ENCODE results near the gene DUSP22. TPM values are rescaled to one million over a fixed set of nuclear protein-coding genes. Genes with fewer than 3 reads are reported as not detected.

The DUSP22 gene
- total and polyA plus RNA-seq, 2 experiments from 2014 or later: 24.2 to 26.3 TPM

GRCh38 chr6:281469-282103 is 10.7 kb upstream of the DUSP22 start:
- DNase-seq (ENCODE audit: low spot score): no peak
- no peaks in the 10 kb centered on the region for H3K27me3 ChIP-seq
- no peaks in the 10 kb centered on the region for H3K36me3 ChIP-seq (replicated peaks; ENCODE audit: insufficient read depth, low read depth)
- no peak overlapping the region for H3K4me2 ChIP-seq
- H3K79me2 ChIP-seq: no peaks in the 10 kb centered on the region
- H2AFZ ChIP-seq: no peak overlapping the region
- no peaks in the 10 kb centered on the region for H4K20me1 ChIP-seq (ENCODE audit: insufficient read depth, poor library complexity, severe bottlenecking)
- no peak for TF ChIP-seq EZH2 (IDR thresholded peaks at IDR 0.05; ENCODE audit: borderline replicate concordance)
- no peak for TF ChIP-seq EZH2phosphoT487 (IDR thresholded peaks at IDR 0.05; ENCODE audit: low read depth, severe bottlenecking, unreplicated experiment)
- TF ChIP-seq, protein P1, sequence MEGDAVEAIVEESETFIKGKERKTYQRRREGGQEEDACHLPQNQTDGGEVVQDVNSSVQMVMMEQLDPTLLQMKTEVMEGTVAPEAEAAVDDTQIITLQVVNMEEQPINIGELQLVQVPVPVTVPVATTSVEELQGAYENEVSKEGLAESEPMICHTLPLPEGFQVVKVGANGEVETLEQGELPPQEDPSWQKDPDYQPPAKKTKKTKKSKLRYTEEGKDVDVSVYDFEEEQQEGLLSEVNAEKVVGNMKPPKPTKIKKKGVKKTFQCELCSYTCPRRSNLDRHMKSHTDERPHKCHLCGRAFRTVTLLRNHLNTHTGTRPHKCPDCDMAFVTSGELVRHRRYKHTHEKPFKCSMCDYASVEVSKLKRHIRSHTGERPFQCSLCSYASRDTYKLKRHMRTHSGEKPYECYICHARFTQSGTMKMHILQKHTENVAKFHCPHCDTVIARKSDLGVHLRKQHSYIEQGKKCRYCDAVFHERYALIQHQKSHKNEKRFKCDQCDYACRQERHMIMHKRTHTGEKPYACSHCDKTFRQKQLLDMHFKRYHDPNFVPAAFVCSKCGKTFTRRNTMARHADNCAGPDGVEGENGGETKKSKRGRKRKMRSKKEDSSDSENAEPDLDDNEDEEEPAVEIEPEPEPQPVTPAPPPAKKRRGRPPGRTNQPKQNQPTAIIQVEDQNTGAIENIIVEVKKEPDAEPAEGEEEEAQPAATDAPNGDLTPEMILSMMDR (IDR thresholded peaks at IDR 0.05; ENCODE audit: poor library complexity): no peak
- H3K4me3 ChIP-seq: no peak overlapping the region
- 80% methylated on average over 7 of the region's 7 CpGs for WGBS (ENCODE audit: low lambda C conversion rate, missing lambda C conversion rate)
- no peak overlapping the region for H3K27ac ChIP-seq
- no peaks in the 10 kb centered on the region for H3K9me2 ChIP-seq (replicated peaks; ENCODE audit: insufficient read depth)
- H3K9me3 ChIP-seq (ENCODE audit: low read depth): no peaks in the 10 kb centered on the region
- no peaks in the 10 kb centered on the region for H3K4me1 ChIP-seq (ENCODE audit: insufficient read depth)

DNA sequence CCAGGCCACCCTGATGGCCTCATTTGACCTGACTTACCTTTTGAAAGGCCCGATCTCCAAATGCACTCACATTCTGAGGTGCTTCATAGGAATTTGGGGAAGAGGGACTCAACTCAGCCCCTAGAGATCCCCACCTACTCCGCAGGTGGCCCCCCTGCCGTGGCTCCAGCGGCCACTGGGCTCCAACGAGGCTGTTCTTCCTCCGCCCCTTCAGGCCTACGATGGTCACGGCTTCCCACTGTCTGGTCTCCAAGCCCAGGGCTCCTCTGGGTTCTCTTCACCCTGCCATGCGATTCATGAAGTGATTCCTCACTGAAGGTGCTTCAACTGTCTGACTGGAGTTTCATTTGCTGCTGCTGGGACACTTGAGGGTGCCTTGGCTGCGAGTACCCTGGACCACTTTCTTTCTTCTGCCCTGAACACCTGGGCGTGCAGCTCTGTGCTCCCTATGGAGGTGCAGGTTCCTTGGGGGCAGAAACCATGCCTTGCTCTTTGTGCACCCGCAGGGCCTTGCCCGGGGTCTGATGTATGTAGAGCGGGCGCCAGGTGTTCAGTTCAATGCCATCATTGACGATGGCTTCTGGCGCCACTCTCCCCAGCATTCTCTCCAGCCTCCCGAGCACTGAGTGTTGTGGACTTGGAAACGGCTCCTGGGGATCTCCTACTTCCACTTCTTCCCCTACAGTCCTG is 10.0 kb upstream of the DUSP22 start:
- no peak overlapping the region for H3K4me3 ChIP-seq
- H3K27me3 ChIP-seq: no peaks in the 10 kb centered on the region
- H2AFZ ChIP-seq: no peak overlapping the region
- WGBS (ENCODE audit: low lambda C conversion rate, missing lambda C conversion rate): 88% methylated on average over 19 of the region's 19 CpGs
- H3K9me3 ChIP-seq (ENCODE audit: low read depth): no peaks in the 10 kb centered on the region
- H3K4me1 ChIP-seq (ENCODE audit: insufficient read depth): no peaks in the 10 kb centered on the region
- no peaks in the 10 kb centered on the region for H3K79me2 ChIP-seq
- no peak overlapping the region for H3K27ac ChIP-seq
- H3K9me2 ChIP-seq (replicated peaks; ENCODE audit: insufficient read depth): no peaks in the 10 kb centered on the region
- H3K4me2 ChIP-seq: no peak overlapping the region
- no peak for DNase-seq (ENCODE audit: low spot score)
- TF ChIP-seq, protein P1 (IDR thresholded peaks at IDR 0.05; ENCODE audit: poor library complexity): no peak
- no peak for TF ChIP-seq EZH2phosphoT487 (IDR thresholded peaks at IDR 0.05; ENCODE audit: low read depth, severe bottlenecking, unreplicated experiment)
- TF ChIP-seq EZH2 (IDR thresholded peaks at IDR 0.05; ENCODE audit: borderline replicate concordance): no peak
- H4K20me1 ChIP-seq (ENCODE audit: insufficient read depth, poor library complexity, severe bottlenecking): no peaks in the 10 kb centered on the region
- H3K36me3 ChIP-seq (replicated peaks; ENCODE audit: insufficient read depth, low read depth): no peaks in the 10 kb centered on the region

- Histone ChIP-seq H3K27ac (no peak overlapping the region), H3K4me2 (no peak overlapping the region), H3K36me3 (replicated peaks; ENCODE audit: insufficient read depth, low read depth) (no peaks in the 10 kb centered on the region), H4K20me1 (ENCODE audit: insufficient read depth, poor library complexity, severe bottlenecking) (no peaks in the 10 kb centered on the region), H2AFZ (no peak overlapping the region), H3K79me2 (no peaks in the 10 kb centered on the region), H3K4me3 (no peak overlapping the region), H3K4me1 (ENCODE audit: insufficient read depth) (no peaks in the 10 kb centered on the region), H3K27me3 (no peaks in the 10 kb centered on the region), H3K9me3 (ENCODE audit: low read depth) (no peaks in the 10 kb centered on the region), H3K9me2 (replicated peaks; ENCODE audit: insufficient read depth) (no peaks in the 10 kb centered on the region)
- WGBS (ENCODE audit: low lambda C conversion rate, missing lambda C conversion rate): 84% methylated on average over 14 of the region's 14 CpGs
- no peak for DNase-seq (ENCODE audit: low spot score)
- TF ChIP-seq EZH2phosphoT487 (IDR thresholded peaks at IDR 0.05; ENCODE audit: low read depth, severe bottlenecking, unreplicated experiment): no peak
These were observed 9.3 kb upstream of the DUSP22 start for GRCh38 chr6:282867-283416.

DNA sequence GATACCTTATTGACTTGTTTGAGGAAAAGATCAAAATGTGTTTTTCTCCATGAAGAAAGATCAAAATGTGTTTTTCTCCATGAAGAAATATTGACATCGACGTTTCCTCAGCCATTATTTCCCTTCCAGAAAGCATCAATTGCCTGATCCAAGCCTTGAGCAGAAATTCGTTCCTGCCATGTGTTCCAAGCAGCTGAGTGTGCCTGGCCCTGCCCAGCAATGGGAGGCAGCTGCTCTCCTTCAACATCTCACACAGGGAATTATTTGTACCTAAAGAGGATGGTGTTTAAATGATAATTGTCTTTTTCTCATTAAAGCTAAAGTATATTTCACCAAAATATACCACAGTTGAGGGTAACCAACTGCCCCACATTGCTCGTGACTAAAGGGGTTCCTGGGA is 7.8 kb upstream of the DUSP22 start:
- TF ChIP-seq, protein P1 (IDR thresholded peaks at IDR 0.05; ENCODE audit: poor library complexity): no peak
- no peak for TF ChIP-seq EZH2phosphoT487 (IDR thresholded peaks at IDR 0.05; ENCODE audit: low read depth, severe bottlenecking, unreplicated experiment)
- no peak for TF ChIP-seq EZH2 (IDR thresholded peaks at IDR 0.05; ENCODE audit: borderline replicate concordance)
- H3K9me3 ChIP-seq (ENCODE audit: low read depth): no peaks in the 10 kb centered on the region
- no peaks in the 10 kb centered on the region for H3K27me3 ChIP-seq
- no peaks in the 10 kb centered on the region for H3K9me2 ChIP-seq (replicated peaks; ENCODE audit: insufficient read depth)
- H3K4me3 ChIP-seq: no peak overlapping the region
- H3K27ac ChIP-seq: no peak overlapping the region
- H3K36me3 ChIP-seq (replicated peaks; ENCODE audit: insufficient read depth, low read depth): no peaks in the 10 kb centered on the region
- H3K4me2 ChIP-seq: no peak overlapping the region
- WGBS (ENCODE audit: low lambda C conversion rate, missing lambda C conversion rate): 79% methylated on average over 4 of the region's 4 CpGs
- H3K4me1 ChIP-seq (ENCODE audit: insufficient read depth): no peaks in the 10 kb centered on the region
- H4K20me1 ChIP-seq (ENCODE audit: insufficient read depth, poor library complexity, severe bottlenecking): no peaks in the 10 kb centered on the region
- DNase-seq (ENCODE audit: low spot score): no peak
- no peaks in the 10 kb centered on the region for H3K79me2 ChIP-seq
- H2AFZ ChIP-seq: no peak overlapping the region

All from hepatocyte (in vitro differentiated cells).